NCI-H524 (cell line): ENCODE measurements around the gene CWC15.
A peak's percentile ranks its signal among the peaks of the same experiment; 100 is the strongest.
"Not testable (repeated sequence)": the region's sequence is repeated elsewhere in the genome, so short reads cannot be mapped to it uniquely, and the experiment has no call there.

Source experiments
- DNase-seq, 2 experiments: peaks; one replicate each; lab custom pipeline; 2025; lab: John Stamatoyannopoulos, UW

CWC15 gene

DNA sequence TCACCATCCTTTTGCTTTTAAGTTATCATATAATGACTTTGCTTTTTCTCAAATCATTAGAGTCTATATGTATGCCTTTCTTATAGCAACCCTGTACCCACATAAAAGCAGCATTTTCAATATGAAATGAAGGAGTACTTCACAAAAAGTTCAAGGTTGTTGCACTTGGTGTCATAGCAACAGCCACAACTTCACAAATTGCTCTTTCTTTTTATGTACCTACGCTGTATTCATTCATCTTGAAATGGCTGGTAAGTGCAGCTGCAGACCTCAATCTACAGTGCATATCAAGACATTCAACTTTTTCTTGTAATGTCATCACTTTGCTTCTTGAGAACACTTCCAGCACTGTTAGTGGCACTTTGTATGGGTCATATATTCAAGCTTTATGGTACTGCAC, 18.6 kb downstream of the CWC15 start:
- no peak for DNase-seq

- DNase-seq: no peak
These were observed 25.2 kb downstream of the CWC15 start for GRCh38 chr11:94948070-94948617.

DNA sequence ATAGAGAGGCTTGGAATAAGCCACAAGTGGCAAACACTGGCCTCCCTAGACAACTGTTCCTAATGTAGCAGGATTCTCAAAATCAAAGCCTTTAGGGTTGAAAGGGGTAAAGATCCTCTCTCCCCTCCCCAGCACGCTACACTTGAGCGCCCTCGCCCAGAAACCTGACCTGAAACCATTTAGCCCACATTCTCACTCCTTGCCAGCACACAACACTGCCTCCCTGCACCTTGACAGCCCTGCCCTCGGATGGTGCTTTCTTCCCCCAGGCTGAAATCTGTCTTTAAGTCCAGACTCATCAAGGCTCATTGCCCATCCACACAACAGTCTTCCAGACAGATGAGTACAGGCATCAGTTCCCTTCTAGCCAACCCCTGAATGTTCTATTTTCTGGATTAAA, 26.5 kb downstream of the CWC15 start:
- no peak for DNase-seq

- DNase-seq: no peak
These were observed 32.2 kb downstream of the CWC15 start for GRCh38 chr11:94941131-94941530.

DNA sequence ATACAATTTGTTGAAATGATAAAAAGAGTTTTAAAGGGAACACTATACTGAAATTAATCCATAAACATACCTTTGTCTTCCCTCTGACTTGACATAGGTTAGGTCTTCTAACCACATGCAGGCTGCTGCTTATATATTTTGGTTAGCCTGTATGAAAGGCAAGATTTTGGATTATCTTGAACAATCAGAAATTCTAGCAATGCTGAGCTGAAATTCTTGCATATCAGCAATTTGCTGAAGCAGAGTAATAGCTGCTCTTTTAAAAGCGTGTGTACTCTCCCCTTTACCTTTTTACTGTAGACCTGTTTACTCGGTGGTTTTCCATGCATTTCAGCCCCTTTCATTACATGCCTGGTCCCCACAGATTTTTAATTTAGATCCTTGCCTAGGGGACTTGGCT, 34.0 kb downstream of the CWC15 start:
- no peak for DNase-seq

- DNase-seq: no peak
These were observed 35.0 kb downstream of the CWC15 start for GRCh38 chr11:94938095-94939055.

GRCh38 chr11:94934846-94935245, 38.5 kb downstream of the CWC15 start:
- no peak for DNase-seq

DNA sequence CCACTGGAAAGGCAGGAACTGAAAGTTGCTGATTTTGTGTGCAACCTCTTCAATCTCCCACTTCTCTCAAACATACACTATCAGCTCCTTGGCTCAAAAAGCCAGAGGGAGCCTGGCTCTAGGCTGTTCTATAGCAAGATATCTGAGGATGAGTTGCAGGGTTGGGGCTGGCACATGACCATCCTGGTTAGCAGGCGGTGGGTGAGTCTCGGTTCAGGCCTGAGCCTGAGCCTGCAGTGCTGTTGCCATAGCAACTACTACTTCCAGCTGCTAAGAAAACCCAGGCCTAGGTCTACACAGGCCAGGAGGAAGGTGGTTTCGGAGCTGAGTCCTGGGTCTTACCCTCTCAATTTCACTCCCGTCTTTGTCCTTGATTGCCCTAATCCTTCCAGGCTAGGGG, 39.0 kb downstream of the CWC15 start:
- peak in 1 of 2 experiments; percentile 51 for DNase-seq

- DNase-seq: no peak
These were observed 39.9 kb downstream of the CWC15 start for GRCh38 chr11:94933223-94934130.

DNA sequence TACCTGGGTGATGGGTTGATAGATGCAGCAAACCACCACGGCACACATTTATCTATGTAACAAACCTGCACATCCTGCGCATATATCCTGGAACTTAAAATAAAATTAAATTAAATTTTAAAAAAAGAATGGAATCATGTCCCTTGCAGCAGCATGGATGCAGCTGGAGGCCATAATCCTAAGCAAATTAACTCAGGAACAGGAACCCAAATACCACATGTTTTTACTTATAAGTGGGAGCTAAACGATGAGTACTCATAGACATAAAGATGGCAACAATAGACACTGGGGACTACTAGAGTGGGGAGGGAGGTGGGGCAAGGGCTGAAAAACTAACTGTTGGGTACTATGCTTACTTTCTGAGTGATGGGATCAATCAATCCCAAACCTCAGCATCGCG, 40.9 kb downstream of the CWC15 start:
- DNase-seq: no peak

- DNase-seq: not testable (repeated sequence)
These were observed 41.3 kb downstream of the CWC15 start for GRCh38 chr11:94932072-94932471.

GRCh38 chr11:94928117-94928990, 45.0 kb downstream of the CWC15 start:
- DNase-seq: no peak

DNA sequence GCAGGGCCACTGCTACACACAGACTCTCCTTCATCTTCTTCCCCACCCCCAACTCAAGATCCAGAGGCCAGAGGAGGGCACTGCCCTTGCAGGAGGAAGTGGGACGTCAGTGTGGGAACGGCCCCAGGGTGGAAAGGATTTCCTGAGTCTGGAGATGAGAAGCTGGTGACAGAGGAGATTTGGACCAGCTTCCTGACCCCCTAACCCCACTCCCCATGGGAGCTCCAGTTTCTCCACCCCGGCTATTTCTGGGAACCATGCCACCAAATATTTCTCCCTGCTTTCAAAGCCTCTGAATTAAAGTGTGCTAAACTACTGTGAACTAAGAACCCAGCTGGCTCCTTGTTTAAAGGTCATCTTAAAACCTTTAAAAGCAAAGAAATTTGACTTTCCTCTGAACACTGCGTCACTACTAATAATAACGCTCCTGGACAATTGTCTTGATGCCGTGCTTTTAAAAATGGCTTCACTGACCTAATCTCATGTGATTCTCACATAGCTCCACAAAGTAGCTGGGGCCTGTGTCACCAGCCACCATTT, 46.6 kb downstream of the CWC15 start:
- no peak for DNase-seq

DNA sequence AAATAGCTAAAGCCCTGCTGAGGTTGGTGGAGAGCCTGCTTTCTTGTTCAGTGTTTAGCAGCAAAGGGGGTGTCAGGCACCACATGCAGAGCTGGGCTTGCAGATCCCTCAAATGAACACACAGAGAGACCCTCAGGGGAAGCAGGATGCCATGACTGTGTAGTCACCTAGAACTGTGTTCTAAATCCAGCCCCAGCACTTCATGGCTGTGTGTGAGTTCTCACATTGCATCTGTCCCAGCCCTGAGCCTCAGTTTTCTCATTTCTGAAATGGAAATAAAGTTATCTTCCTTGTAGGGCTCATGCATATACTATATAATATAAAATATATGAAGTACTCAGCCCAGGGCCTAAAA, 47.1 kb downstream of the CWC15 start:
- DNase-seq: no peak

DNA sequence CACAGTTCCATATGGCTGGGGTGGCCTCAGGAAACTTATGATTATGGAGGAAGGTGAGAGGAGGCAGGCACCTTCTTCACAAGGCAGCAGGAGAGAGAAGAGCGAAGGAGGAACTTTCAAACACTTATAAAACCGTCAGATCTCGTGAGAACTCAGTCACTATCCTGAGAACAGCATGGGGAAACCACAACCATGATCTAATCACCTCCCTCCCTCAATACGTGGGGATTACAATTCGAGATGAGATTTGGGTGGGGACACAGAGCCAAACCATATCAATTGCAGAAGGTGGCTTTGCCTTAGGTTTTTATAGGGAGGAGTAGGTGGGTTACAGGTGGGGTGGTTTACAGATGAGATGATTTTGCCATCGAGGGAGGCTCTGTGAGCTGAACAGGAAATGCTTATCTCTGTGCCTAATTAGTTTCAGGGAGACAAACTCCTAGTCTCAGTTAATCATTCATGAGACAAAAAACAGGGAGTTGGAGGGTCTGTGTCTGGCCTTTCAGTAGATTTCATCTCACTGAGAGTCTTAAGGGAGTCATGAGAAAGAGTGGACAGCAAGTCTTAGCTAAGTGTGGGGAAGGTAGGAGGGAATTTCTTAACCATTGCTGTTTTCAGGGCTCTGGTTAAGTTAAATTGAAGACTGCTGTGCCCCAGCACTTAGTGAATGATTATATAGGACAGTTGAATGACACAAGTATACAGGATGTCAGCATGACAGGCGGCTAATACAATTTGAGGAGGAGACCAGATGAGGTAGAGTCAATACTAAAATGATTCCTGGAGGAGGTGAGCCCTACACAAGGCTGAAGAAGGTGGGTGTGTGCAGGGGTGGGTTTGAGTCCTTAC, 47.7 kb downstream of the CWC15 start:
- DNase-seq: no peak

GRCh38 chr11:94924612-94925011, 48.7 kb downstream of the CWC15 start:
- no peak for DNase-seq

- no peak for DNase-seq
These were observed 49.2 kb downstream of the CWC15 start for GRCh38 chr11:94924171-94924572.

GRCh38 chr11:94923004-94923334, 50.4 kb downstream of the CWC15 start:
- no peak for DNase-seq

- no peak for DNase-seq
These were observed 50.9 kb downstream of the CWC15 start for GRCh38 chr11:94922321-94923003.

DNA sequence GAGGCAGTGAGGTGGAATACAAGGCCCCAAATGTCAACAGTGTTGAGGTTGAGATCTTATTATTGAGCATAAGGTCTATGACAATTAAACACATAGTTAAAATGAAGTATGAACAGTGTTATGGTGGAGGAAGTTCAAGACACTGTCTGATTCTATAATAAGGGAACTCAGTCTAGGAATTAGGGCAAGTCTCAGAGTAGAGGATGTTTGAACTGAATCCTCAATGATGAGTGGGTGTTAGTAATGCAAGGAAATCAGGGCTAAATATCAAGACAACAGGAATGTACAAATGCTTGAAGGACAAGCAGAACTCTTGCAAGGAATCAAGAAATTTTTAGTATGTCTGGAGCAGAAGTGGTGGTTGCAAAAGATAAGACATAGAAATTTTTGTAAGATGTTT, 53.0 kb downstream of the CWC15 start:
- DNase-seq: no peak
